Endothelial cell (in vitro differentiated cells): ENCODE data around the gene PAPPA2. TPM values are rescaled to one million over a fixed set of nuclear protein-coding genes. Genes with fewer than 3 reads are reported as not detected.

Experiments
- DNase-seq: peaks from one replicate; pipeline ENCODE4 v3.0.0; 2021; ENCODE audit warnings: low spot score
- H3K27ac Mint-ChIP-seq: one replicate; pipeline ENCODE4 v1.8.0; 2021; ENCODE audit warnings: mixed read lengths, inconsistent platforms; ENCODE audit not compliant: unreplicated experiment
- H3K27me3 Mint-ChIP-seq: one replicate; pipeline ENCODE4 v1.8.0; 2021; ENCODE audit warnings: mild to moderate bottlenecking, moderate library complexity, mixed read lengths, inconsistent platforms; ENCODE audit not compliant: unreplicated experiment
- H3K36me3 Mint-ChIP-seq: one replicate; pipeline ENCODE4 v1.8.0; 2021; ENCODE audit warnings: mild to moderate bottlenecking, low read depth, mixed read lengths, inconsistent platforms; ENCODE audit not compliant: unreplicated experiment
- H3K4me1 Mint-ChIP-seq: one replicate; pipeline ENCODE4 v1.8.0; 2021; ENCODE audit warnings: mild to moderate bottlenecking, mixed read lengths, inconsistent platforms; ENCODE audit not compliant: unreplicated experiment
- H3K4me3 Mint-ChIP-seq: one replicate; pipeline ENCODE4 v1.8.0; 2021; ENCODE audit warnings: mild to moderate bottlenecking, mixed read lengths, inconsistent platforms; ENCODE audit not compliant: unreplicated experiment
- H3K9me3 Mint-ChIP-seq: one replicate; pipeline ENCODE4 v1.8.0; 2021; ENCODE audit warnings: mixed read lengths, inconsistent platforms; ENCODE audit not compliant: unreplicated experiment
- CTCF ChIP-seq: fragments of 200-600 bp; sonication (generic); IDR thresholded peaks from one replicate; pipeline ENCODE4 v1.5.0; 2021; ENCODE audit warnings: antibody characterized with exemption; ENCODE audit not compliant: unreplicated experiment
- total RNA-seq: library from RNA; stranded (reverse); fragmentation: NEBNext Ultra II Directional; extraction: Animal tissue kit (Norgen Biotek cat#: 25700); gene quantifications from one replicate; pipeline ENCODE4 v1.2.1, GENCODE V29; 2021; ENCODE audit not compliant: unreplicated experiment

The PAPPA2 gene
- total RNA-seq, 1 donor from 2014 or later = 0.33 TPM

GRCh38 chr1:176456795-176457194 is 6.2 kb upstream of the PAPPA2 start:
- peaks cover 5% of the 10 kb centered on the region for H3K9me3 Mint-ChIP-seq
- no peak for TF ChIP-seq CTCF
- no peaks in the 10 kb centered on the region for H3K27me3 Mint-ChIP-seq
- H3K36me3 Mint-ChIP-seq = peaks cover 4% of the 10 kb centered on the region
- no peak overlapping the region for H3K27ac Mint-ChIP-seq
- no peak for DNase-seq
- H3K4me3 Mint-ChIP-seq = no peak overlapping the region
- no peaks in the 10 kb centered on the region for H3K4me1 Mint-ChIP-seq

GRCh38 chr1:176460544-176461336 is 2.2 kb upstream of the PAPPA2 start:
- no peak for TF ChIP-seq CTCF
- no peak for DNase-seq
- Mint-ChIP-seq H3K4me1 (no peaks in the 10 kb centered on the region), H3K27ac (no peak overlapping the region), H3K36me3 (no peaks in the 10 kb centered on the region), H3K4me3 (no peak overlapping the region), H3K27me3 (no peaks in the 10 kb centered on the region), H3K9me3 (peaks cover 5% of the 10 kb centered on the region)

GRCh38 chr1:176461576-176461975 is 1.4 kb upstream of the PAPPA2 start:
- Mint-ChIP-seq H3K9me3 (peaks cover 5% of the 10 kb centered on the region), H3K36me3 (no peaks in the 10 kb centered on the region), H3K27me3 (no peaks in the 10 kb centered on the region), H3K4me3 (no peak overlapping the region), H3K4me1 (no peaks in the 10 kb centered on the region), H3K27ac (no peak overlapping the region)
- no peak for TF ChIP-seq CTCF
- DNase-seq = no peak

- no peaks in the 10 kb centered on the region for H3K9me3 Mint-ChIP-seq
- TF ChIP-seq CTCF = peak; percentile 55
Measured at GRCh38 chr1:176466514-176466913, 3.5 kb downstream of the PAPPA2 start.

GRCh38 chr1:176469450-176470010 is 6.6 kb downstream of the PAPPA2 start:
- H3K36me3 Mint-ChIP-seq = no peaks in the 10 kb centered on the region
- H3K4me3 Mint-ChIP-seq = no peak overlapping the region
- H3K9me3 Mint-ChIP-seq = no peaks in the 10 kb centered on the region
- no peaks in the 10 kb centered on the region for H3K4me1 Mint-ChIP-seq
- H3K27ac Mint-ChIP-seq = no peak overlapping the region
- DNase-seq = no peak
- no peak for TF ChIP-seq CTCF
- no peaks in the 10 kb centered on the region for H3K27me3 Mint-ChIP-seq

More at GRCh38 chr1:176466514-176466913, 3.5 kb downstream of the PAPPA2 start:
- Mint-ChIP-seq H3K27me3 (no peaks in the 10 kb centered on the region), H3K4me1 (no peaks in the 10 kb centered on the region), H3K4me3 (no peak overlapping the region), H3K27ac (no peak overlapping the region), H3K36me3 (no peaks in the 10 kb centered on the region)
- peak; percentile 23 for DNase-seq
